ENCODE data around the gene RFPL2.
A peak's percentile ranks its signal among the peaks of the same experiment; 100 is the strongest.

The RFPL2 gene

GRCh38 chr22:32204856-32205722 lies at the start of gene RFPL2:
TSS of gene RFPL2 (minus strand) at chr22:32205073. CDS start at chr22:32202451, 2,622 bp downstream.
- no peak for DNase-seq

- no peak for DNase-seq
Measured at GRCh38 chr22:32249231-32249630, 44.4 kb upstream of the RFPL2 start.

GRCh38 chr22:32248276-32248675 lies 43.4 kb upstream of the RFPL2 start:
- no peak for DNase-seq

- DNase-seq: no peak
Measured at GRCh38 chr22:32246166-32246565, 41.3 kb upstream of the RFPL2 start.

DNA sequence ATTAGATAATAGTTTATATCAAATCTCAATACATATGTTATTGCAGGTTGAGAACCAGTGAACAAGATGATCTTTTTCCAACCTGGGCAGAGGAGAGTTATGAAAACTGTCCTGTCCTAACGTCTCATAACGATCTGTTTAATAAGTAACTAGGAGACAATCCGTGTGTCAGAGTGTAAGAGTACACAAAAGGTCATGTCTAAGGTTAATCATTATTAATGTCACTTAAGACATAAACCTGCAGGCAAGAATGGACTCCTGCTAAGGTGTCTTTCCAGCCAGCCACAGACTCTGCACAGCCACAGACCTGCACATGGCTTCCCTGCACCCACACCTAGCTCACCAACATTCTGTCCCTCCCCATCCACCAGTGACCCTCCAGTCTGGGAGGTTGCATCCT lies 40.2 kb upstream of the RFPL2 start:
- DNase-seq: no peak

GRCh38 chr22:32244547-32244946 lies 39.7 kb upstream of the RFPL2 start:
- no peak for DNase-seq

- DNase-seq: no peak
Measured at GRCh38 chr22:32240461-32240860, 35.6 kb upstream of the RFPL2 start.

GRCh38 chr22:32237906-32238305 lies 33.0 kb upstream of the RFPL2 start:
- DNase-seq: no peak

DNA sequence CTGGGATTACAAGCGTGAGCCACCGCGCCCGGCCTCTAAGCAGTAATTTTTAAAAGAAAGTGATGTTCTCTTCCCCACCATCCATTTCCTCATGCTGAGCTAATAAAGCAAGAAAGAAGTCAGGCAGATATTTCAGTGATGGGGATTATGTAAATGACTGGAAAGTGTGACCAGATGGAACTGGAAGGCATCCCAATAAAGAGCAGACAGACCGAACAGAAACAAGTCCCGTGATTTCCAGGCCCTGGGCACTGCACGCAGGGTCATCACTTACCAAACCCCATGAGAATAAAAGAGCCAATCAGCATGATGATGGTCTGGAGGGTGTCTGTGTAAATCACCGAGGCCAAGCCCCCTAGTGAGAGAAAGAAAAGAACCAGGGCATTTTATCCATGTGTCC lies 32.1 kb upstream of the RFPL2 start:
- no peak for DNase-seq

- DNase-seq: no peak
Measured at GRCh38 chr22:32233091-32233490, 28.2 kb upstream of the RFPL2 start.

DNA sequence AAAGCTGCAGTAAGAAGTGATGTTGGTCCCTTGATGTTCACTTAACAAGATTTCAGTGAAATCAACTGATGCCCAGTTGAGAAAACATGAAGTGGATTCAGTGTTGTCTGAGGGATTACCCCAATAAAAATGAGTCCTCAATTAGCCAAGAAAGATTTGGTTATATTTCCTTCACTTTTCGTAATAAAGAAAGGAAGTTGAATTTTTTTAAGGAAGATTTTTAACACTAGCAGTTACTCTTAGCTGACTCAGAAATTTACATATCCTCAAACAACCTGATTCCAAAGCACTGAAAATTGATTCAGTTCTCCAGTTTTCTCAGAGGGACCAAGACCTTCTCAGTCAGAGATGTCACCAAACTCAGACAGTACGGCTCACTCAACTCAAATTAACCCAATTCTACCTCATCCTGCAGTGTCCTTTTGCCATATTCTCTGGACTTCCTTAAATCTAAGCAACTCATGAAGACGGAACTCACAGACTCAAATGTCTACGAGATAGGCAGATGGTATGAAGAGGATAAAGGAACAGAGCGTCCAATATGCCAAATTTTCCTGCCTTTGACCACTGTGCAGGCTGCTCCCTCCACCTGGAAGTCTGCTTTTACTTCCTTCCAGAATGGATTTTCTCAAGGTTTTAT lies 27.4 kb upstream of the RFPL2 start:
- no peak for DNase-seq

DNA sequence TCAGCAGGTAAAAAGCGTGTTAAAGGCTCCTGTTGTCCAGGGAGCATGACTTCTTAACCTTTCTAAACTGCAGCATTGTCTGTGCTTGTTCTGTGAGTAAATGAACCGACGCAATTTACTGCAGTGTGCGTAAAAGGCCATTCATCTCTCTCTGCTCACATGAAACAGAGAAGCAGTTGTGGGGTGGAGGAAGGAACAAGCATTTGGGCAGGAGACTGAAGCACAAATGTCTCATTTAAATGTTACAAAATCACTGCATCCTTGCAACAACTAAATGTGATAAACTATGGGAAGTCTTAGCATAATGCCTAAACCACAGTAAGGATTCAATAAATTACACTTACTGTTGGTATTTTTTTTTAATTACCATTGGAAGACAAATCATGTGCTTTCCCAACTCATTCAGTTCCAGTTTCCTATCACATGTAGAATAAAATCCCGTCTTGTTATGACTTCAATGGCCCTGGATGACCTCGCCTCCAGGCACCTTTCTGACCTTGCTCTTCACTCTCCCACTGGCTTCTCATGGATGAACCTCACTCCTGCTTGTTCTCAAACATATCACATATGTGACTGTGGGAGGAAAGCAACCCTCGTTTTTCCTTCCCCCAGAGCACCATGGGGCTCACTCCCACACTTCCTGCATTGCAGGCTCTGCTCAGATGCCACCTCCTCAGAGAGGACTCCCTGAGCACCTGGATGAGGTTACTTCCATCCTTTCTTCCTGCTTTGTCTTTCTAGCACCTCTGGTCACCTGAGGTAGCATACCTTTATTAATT lies 21.6 kb upstream of the RFPL2 start:
- no peak for DNase-seq

DNA sequence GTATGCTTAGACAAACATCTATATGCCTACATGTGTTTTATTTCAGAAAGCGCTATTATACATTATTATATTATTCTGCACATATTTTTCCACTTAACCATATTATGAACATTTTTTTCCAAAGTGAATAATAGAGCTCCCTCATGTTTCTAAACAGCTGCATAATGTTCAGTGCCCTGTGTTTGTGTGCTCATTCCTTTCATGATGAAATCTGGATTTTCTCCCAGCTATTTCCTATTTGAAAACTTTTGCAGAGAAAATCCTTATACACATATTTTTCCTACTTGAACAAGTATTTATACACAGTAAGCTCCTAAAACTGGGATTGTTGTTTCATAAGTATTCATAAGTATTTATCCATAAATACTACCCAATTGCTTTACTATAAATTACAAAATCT lies 18.1 kb upstream of the RFPL2 start:
- DNase-seq: no peak

- peak; percentile 10 for DNase-seq
Measured at GRCh38 chr22:32219026-32219425, 14.2 kb upstream of the RFPL2 start.

DNA sequence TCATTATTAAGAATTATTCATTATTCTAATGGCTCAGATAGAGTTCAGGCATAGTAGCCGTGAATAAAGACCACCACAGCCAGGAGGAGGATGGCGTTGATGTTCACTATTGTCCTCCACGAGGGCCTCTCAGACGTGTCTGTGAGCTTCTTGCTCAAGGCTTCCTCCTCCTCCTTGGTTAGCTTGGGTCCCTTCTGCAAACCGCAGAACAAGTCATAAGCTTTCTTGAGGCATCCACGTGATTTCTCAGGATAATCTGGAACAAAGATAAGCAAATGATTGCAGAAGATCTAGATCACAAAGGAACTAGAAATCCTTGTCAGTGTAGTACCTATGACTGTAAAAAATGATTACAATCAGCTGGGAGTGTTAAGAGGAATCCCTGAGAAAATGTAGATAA lies 13.6 kb upstream of the RFPL2 start:
- DNase-seq: peak; percentile 76 to 87

GRCh38 chr22:32217465-32217864 lies 12.6 kb upstream of the RFPL2 start:
- DNase-seq: no peak

DNA sequence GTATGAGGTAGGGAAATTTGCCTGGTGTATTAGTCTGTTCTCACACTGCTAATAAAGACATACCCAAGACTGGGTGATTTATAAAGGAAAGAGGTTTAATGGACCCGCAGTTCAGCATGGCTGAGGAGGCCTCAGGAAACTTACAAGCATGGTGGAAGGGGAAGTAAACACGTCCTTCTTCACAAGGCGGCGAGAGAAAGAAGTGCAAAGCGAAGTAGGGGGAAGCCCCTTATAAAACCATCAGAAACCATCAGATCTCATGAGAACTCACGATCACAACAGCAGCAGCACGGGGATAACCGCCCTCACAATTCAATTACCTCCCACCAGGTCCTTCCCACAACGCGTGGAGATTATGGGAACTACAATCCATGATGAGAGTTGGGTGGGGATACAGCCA lies 12.0 kb upstream of the RFPL2 start:
- DNase-seq: no peak

GRCh38 chr22:32211011-32211410 lies 6.1 kb upstream of the RFPL2 start:
- DNase-seq: no peak

- no peak for DNase-seq
Measured at GRCh38 chr22:32208681-32209080, 3.8 kb upstream of the RFPL2 start.

- no peak for DNase-seq
Measured at GRCh38 chr22:32207971-32208480, 3.2 kb upstream of the RFPL2 start.

- DNase-seq: peak; percentile 39 to 48
Measured at GRCh38 chr22:32206774-32207758, 2.2 kb upstream of the RFPL2 start.

All from Kasumi-1 (cell line).